OCI-LY3 (cell line): ENCODE data around the gene THEM5.

Experiments used
- EZH2phosphoT487 ChIP-seq: fragments of 200-600 bp; shearing (Covaris generic); IDR thresholded peaks from 2 replicates; pipeline ENCODE4 v1.6.1; 2018; ENCODE audit warnings: antibody characterized with exemption, mixed run types, low read depth
- TF ChIP-seq, protein P1 (sequence below): fragments of 200-600, 300-600 bp; sonication (generic); IDR thresholded peaks from 2 replicates; pipeline ENCODE4 v1.5.1; 2014; ENCODE audit warnings: antibody characterized with exemption, low read length, low read depth

DNA sequence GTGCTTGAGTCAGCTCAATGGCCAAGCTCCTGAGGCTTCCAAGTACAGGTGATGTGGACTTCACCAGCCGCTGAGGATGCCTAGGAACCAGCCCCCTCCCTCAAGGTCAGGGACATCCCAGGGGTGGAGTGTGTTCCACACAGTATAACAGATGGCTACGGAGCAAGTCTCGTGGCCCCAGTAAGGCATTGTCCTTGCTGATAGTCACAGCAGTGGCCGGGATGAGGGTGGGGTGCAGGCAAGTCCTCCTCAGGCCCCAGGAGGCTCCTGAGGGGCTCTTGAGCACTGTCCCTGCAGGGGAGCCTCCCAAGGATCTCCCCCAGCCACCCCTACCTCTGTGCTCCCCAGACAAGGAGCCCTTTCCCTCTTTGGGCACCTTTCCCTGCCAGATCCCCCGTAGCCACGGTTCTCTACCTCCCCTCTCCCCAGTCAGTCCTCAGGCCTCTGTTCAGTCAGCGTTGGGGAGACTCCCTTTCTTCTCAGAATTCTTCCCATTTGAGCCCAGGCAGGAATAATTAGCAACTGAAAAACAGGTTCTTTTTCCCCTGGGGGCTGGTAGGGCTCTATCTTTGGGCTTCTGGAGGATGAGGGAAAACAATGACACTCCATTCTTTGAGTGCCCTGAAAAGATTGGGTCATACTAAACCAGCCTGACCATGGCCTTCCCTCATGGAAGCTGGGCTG is 7.1 kb upstream of the THEM5 start:
- TF ChIP-seq, protein P1, sequence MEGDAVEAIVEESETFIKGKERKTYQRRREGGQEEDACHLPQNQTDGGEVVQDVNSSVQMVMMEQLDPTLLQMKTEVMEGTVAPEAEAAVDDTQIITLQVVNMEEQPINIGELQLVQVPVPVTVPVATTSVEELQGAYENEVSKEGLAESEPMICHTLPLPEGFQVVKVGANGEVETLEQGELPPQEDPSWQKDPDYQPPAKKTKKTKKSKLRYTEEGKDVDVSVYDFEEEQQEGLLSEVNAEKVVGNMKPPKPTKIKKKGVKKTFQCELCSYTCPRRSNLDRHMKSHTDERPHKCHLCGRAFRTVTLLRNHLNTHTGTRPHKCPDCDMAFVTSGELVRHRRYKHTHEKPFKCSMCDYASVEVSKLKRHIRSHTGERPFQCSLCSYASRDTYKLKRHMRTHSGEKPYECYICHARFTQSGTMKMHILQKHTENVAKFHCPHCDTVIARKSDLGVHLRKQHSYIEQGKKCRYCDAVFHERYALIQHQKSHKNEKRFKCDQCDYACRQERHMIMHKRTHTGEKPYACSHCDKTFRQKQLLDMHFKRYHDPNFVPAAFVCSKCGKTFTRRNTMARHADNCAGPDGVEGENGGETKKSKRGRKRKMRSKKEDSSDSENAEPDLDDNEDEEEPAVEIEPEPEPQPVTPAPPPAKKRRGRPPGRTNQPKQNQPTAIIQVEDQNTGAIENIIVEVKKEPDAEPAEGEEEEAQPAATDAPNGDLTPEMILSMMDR, result no peak
- no peak for TF ChIP-seq EZH2phosphoT487
